OCI-LY7 (cell line): ENCODE results near the gene TDRD9.

Source experiments
- CTCF ChIP-seq: fragments of 200-600 bp; sonication (generic); conservative IDR thresholded peaks from 2 replicates; pipeline ENCODE4 v1.5.1; 2014; ENCODE audit warnings: mild to moderate bottlenecking, antibody characterized with exemption, low read length, moderate library complexity, mixed read lengths
- EZH2phosphoT487 ChIP-seq: fragments of 200-600 bp; sonication (generic); IDR thresholded peaks from 2 replicates; pipeline ENCODE4 v1.6.1; 2018; ENCODE audit warnings: low read depth, borderline replicate concordance, mild to moderate bottlenecking, mixed run types, antibody characterized with exemption, low read length, moderate library complexity, mixed read lengths

GRCh38 chr14:103896578-103896977 lies 31.7 kb upstream of the TDRD9 start:
- TF ChIP-seq CTCF: no peak
- no peak for TF ChIP-seq EZH2phosphoT487
